Measurements from ENCODE around the gene ARHGAP26. TPM values are rescaled to one million over a fixed set of nuclear protein-coding genes. Genes with fewer than 3 reads are reported as not detected.

The ARHGAP26 gene
- total and polyA plus RNA-seq, 4 donors: 1.8 to 16.7 (median 4.1) TPM

DNA sequence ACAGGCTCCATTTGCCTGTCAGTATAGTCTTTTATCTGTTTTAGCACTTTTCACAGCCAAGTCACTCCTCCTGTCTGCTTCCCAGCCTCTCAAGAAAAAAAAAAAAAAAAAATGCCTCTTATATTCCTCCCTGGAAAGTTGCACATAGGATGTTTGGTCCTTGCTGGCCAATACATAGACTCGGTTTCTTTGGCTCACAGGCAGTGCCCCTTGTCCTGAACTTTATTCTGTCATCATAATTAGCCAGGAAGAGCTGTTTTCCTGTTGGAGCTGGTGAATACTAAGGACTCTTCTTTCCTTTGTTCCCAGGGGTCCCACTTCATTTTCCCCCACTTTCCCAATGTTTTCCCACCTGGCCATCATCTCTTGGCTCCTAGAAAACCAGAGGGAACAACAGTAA, 442.1 kb downstream of the ARHGAP26 start:
- Histone ChIP-seq H3K4me3 (ENCODE audit: low read depth in 1 of 3, low read length in 3 of 3) (no peak overlapping the region), H3K27ac (ENCODE audit: low read depth in 1 of 2, low read length in 2 of 2) (no peak overlapping the region), H3K36me3 (ENCODE audit: control insufficient read depth in 4 of 4, insufficient read depth in 3 of 4, low read depth in 1 of 4, low read length in 3 of 4) (no peaks in the 10 kb centered on the region), H3K4me1 (ENCODE audit: control insufficient read depth in 4 of 4, insufficient read depth in 4 of 4, low read length in 3 of 4) (peaks cover 0 to 3% (median 0%) of the 10 kb centered on the region in 4 donors), H3K9me3 (ENCODE audit: control insufficient read depth in 4 of 4, low read length in 3 of 4) (no peaks in the 10 kb centered on the region), H3K9ac (ENCODE audit: low read depth in 1 of 2, low read length in 2 of 2) (no peak overlapping the region), H3K27me3 (ENCODE audit: control insufficient read depth in 4 of 4, insufficient read depth in 4 of 4, low read length in 3 of 4) (no peaks in the 10 kb centered on the region)
- WGBS: 60% methylated on average over 1 of the region's 1 CpG
- no peak for DNase-seq (ENCODE audit: low spot score)
- TF ChIP-seq HNF4A (conservative IDR thresholded peaks at IDR 0.05) (no peak), EGR1 (IDR thresholded peaks at IDR 0.05; ENCODE audit: low read depth in 2 of 2) (no peak), HNF4G (IDR thresholded peaks at IDR 0.05) (no peak), FOXA2 (IDR thresholded peaks at IDR 0.05) (no peak), JUND (IDR thresholded peaks at IDR 0.05) (no peak), TAF1 (conservative IDR thresholded peaks at IDR 0.05) (no peak), RAD21 (IDR thresholded peaks at IDR 0.05) (no peak), SP1 (IDR thresholded peaks at IDR 0.05) (no peak), FOXA1 (IDR thresholded peaks at IDR 0.05) (no peak), YY1 (IDR thresholded peaks at IDR 0.05) (no peak), GABPA (IDR thresholded peaks at IDR 0.05 in 1 of 2, conservative IDR thresholded peaks at IDR 0.05 in 1 of 2) (no peak), RXRA (IDR thresholded peaks at IDR 0.05) (no peak)
- TF ChIP-seq, protein P1, sequence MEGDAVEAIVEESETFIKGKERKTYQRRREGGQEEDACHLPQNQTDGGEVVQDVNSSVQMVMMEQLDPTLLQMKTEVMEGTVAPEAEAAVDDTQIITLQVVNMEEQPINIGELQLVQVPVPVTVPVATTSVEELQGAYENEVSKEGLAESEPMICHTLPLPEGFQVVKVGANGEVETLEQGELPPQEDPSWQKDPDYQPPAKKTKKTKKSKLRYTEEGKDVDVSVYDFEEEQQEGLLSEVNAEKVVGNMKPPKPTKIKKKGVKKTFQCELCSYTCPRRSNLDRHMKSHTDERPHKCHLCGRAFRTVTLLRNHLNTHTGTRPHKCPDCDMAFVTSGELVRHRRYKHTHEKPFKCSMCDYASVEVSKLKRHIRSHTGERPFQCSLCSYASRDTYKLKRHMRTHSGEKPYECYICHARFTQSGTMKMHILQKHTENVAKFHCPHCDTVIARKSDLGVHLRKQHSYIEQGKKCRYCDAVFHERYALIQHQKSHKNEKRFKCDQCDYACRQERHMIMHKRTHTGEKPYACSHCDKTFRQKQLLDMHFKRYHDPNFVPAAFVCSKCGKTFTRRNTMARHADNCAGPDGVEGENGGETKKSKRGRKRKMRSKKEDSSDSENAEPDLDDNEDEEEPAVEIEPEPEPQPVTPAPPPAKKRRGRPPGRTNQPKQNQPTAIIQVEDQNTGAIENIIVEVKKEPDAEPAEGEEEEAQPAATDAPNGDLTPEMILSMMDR (IDR thresholded peaks at IDR 0.05; ENCODE audit: low read depth, low read length, missing input control): no peak
- TF ChIP-seq, protein P2, sequence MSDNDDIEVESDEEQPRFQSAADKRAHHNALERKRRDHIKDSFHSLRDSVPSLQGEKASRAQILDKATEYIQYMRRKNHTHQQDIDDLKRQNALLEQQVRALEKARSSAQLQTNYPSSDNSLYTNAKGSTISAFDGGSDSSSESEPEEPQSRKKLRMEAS (IDR thresholded peaks at IDR 0.05): no peak
- TF ChIP-seq, protein P3, sequence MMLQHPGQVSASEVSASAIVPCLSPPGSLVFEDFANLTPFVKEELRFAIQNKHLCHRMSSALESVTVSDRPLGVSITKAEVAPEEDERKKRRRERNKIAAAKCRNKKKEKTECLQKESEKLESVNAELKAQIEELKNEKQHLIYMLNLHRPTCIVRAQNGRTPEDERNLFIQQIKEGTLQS (IDR thresholded peaks at IDR 0.05): no peak
- TF ChIP-seq, protein P4, sequence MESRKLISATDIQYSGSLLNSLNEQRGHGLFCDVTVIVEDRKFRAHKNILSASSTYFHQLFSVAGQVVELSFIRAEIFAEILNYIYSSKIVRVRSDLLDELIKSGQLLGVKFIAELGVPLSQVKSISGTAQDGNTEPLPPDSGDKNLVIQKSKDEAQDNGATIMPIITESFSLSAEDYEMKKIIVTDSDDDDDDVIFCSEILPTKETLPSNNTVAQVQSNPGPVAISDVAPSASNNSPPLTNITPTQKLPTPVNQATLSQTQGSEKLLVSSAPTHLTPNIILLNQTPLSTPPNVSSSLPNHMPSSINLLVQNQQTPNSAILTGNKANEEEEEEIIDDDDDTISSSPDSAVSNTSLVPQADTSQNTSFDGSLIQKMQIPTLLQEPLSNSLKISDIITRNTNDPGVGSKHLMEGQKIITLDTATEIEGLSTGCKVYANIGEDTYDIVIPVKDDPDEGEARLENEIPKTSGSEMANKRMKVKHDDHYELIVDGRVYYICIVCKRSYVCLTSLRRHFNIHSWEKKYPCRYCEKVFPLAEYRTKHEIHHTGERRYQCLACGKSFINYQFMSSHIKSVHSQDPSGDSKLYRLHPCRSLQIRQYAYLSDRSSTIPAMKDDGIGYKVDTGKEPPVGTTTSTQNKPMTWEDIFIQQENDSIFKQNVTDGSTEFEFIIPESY (IDR thresholded peaks at IDR 0.05): no peak
- TF ChIP-seq, protein P5, sequence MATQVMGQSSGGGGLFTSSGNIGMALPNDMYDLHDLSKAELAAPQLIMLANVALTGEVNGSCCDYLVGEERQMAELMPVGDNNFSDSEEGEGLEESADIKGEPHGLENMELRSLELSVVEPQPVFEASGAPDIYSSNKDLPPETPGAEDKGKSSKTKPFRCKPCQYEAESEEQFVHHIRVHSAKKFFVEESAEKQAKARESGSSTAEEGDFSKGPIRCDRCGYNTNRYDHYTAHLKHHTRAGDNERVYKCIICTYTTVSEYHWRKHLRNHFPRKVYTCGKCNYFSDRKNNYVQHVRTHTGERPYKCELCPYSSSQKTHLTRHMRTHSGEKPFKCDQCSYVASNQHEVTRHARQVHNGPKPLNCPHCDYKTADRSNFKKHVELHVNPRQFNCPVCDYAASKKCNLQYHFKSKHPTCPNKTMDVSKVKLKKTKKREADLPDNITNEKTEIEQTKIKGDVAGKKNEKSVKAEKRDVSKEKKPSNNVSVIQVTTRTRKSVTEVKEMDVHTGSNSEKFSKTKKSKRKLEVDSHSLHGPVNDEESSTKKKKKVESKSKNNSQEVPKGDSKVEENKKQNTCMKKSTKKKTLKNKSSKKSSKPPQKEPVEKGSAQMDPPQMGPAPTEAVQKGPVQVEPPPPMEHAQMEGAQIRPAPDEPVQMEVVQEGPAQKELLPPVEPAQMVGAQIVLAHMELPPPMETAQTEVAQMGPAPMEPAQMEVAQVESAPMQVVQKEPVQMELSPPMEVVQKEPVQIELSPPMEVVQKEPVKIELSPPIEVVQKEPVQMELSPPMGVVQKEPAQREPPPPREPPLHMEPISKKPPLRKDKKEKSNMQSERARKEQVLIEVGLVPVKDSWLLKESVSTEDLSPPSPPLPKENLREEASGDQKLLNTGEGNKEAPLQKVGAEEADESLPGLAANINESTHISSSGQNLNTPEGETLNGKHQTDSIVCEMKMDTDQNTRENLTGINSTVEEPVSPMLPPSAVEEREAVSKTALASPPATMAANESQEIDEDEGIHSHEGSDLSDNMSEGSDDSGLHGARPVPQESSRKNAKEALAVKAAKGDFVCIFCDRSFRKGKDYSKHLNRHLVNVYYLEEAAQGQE (IDR thresholded peaks at IDR 0.05): no peak

Measured in liver (tissue), 9 donors.